GM21423 (cell line): ENCODE results near the gene RFLNA.
A peak's percentile ranks its signal among the peaks of the same experiment; 100 is the strongest.
"Not testable (repeated sequence)": the region's sequence is repeated elsewhere in the genome, so short reads cannot be mapped to it uniquely, and the experiment has no call there.

Experiments used
- ATAC-seq: cut with Tn5 transposase; IDR thresholded peaks from one replicate; pipeline ENCODE4 v1.9.1; 2021; ENCODE audit warnings: mild to moderate bottlenecking, moderate library complexity; ENCODE audit not compliant: unreplicated experiment

The RFLNA gene

DNA sequence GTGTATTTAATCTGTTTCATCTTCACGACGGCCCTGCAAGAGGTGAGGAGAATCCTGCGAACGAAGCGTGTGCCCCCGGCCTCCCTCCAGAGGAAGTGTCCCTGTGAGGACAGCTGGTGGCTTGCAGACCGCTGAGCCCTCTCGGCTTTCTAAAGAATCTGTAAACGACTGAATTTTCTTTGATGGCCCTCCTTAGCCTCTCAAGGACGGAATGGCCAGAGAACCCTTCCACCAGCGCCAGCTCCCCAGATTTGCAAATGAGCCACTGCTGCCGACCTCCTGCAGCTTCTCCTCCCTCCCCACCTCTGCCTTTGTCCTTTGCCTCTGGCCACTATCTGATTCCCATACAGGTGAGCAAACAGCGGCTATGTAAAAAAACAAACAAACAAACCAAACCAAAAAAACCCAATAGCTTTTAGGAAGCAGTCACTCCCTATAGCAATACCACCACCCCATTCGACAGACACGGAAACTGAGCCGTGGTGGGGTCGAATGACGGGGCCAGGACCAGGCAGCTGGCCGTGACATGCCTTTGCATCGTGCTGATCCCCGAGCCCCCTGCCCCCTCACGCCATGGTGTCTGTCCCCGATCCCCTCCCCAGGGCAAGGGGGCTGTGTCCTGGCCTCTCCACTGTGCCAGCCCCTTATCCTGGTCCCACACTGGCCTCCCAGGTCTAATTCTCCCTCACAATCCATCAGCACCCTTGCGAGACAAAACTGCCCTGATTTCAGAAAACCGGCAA is 23.6 kb downstream of the RFLNA start:
- no peak for ATAC-seq

DNA sequence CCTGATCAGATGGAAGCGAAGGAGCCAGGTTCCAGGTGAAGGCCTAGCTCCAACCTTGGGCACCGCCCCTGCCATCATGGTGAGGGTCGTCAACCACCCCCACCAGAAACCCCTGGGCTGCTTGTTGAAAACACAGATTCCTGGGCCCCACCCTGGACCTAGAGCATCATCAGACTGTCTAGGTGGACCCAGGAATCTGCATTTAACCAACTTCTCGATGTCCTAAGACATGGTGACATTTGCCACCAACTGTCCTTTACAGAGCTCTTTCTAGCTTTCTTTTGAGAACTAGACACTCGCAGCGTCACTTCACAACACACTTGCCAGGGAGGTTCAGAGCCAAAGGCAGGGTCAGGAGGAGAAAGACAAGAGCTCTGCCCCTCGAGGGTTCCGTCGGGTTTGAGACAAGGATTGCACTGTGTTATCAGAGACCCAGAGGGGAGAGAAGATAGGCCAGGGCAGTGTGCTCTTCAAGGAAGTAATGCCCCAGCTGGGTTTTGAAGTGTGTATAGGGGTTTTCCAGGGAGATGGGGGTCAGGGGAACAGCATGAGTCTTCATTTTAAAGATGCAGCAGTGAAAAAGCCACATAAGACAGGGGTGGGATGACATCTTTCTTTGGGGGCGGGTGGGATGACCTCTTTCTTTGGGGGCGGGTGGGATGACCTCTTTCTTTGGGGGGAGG is 24.6 kb downstream of the RFLNA start:
- ATAC-seq = no peak

- ATAC-seq = peak; percentile 64
Measured at GRCh38 chr12:124321040-124321481, 26.2 kb downstream of the RFLNA start.

- no peak for ATAC-seq
Measured at GRCh38 chr12:124321556-124322270, 26.8 kb downstream of the RFLNA start.

DNA sequence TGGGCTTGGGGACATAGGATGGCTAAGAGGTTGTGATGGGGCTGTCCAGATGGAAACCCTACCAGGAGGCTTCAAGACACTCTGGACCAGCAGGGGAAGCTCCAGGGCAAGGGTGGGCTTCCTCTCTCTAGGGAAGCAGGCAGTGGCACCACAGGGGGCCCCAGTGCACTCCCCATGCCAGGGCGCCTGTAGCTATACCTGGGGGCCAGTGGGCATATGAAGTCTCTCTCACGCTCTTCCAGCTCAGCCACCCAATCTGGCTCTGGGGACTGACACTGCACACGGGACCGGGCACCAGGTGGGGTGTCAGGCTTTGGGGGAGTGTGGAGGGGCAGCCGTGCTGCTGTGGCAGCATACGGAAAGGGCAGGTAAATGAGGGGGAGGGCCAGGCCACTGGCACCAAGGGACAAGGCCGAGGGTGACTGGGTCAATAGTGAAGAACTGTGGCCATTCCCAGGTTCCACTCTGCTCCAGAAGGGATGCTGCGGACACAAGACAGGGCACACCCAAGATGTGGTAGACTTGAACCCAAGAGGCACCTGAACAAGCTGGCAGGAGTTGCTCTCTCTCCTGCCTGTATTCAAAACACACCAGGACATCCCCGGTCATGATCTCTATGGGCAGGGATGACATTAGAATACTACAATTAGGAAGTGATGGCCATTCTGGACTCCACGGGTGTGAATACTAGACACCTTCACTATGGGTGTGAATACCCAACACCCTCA is 27.5 kb downstream of the RFLNA start:
- no peak for ATAC-seq

DNA sequence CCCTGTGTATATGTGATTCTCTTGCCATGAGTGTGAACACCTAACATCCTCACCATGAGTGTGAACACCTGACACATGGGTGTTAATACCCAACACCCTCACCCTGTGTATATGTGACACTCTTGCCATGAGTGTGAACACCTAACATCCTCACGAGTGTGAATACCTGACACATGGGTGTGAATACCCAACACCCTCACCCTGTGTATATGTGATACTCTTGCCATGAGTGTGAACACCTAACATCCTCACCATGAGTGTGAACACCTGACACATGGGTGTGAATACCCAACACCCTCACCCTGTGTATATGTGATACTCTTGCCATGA is 28.1 kb downstream of the RFLNA start:
- not testable (repeated sequence) for ATAC-seq

DNA sequence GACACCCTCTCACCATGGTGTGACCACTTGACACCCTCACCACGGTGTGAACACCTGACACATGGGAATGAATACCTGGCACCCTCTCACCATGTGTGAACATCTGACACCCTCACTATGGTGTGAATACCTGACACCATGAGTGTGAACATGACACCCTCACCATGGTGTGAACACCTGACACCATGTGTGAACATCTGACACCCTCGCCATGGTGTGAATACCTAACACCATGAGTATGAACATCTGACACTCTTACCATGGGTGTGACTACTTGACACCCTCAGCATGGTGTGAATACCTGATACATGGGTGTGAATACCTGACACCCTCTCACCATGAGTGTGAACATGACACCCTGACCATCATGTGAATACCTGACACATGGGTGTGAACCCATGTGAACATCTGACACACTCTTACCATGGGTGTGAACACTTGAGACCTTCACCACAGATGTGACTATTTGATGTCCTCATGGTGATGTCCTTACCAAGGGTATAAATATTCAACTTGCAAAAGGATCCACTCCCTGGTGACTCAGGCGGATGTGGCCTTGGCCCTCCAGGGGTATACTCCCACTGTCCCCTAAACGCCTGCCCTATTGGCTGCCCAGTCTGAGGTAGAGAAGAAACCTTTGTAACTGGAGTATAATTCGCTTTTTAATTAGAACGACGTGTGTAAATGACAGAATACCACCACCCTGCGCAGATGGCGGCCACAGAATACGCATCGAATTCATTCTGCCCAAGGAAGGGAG is 29.1 kb downstream of the RFLNA start:
- no peak for ATAC-seq

DNA sequence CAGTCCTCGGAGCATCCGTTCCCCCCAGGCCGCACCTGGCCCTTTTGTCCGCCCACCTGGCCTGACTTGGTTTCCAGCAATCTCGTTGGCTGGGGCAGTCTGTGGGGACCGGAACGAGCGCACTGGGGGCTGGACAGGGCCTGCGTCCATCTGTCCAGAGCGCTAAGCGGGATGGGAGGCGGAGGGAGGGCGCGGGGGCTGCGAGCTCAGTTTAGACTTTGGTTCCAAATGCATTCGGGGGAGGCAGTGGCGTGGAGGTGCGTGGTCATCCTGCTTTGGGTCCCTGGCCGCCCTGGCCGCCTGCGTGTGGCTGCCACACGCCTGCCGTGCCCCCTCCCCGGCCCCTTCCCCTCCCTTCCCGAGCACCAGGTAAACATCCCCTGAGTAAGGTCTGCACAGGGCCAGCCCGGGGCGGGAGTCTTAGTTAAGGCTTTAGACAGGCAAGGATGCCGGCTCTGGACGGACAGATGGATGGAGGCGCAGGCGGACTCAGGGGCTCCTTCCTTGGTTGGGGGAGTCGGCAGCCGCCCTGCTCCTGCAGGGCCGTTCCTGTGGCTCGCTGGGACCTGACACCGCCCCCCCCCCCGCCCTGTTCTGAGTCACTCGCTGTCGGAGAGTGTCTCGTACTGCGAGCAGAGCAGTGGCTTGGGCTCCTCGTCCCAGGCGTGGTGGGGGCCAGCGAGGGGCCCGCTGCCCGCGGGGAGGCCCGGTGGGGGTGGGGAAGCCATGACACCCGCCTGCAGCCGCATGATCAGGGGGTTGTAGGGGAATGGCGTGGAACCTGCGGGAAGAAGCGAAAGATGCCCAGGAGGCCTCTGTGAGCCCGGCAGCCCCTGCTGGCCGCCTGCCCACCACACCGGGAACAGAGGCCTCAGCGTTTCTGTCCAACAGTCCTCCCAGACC is 30.2 kb downstream of the RFLNA start:
- ATAC-seq = no peak

- no peak for ATAC-seq
Measured at GRCh38 chr12:124326104-124326503, 31.2 kb downstream of the RFLNA start.

DNA sequence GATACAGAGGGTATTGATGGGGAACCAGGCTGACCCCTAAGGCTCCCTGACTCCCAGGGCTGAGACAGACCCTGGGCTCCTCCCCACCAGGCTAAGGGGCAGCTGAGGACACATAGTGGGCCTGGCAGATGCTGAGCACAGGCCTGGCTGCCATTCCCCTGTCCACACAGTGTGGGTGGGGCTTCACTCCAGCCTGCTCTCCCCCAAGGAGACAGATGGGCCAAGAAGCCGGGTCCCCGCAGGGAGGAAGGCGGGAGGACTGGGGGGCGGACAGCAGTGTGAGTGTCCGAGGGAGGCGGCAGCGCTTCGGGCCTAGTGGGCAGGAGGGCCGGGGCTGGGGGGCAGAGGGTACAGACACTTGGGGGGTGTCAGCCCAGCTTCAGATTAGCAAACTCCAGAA is 32.0 kb downstream of the RFLNA start:
- ATAC-seq = no peak

GRCh38 chr12:124327362-124328043 is 32.6 kb downstream of the RFLNA start:
- no peak for ATAC-seq

DNA sequence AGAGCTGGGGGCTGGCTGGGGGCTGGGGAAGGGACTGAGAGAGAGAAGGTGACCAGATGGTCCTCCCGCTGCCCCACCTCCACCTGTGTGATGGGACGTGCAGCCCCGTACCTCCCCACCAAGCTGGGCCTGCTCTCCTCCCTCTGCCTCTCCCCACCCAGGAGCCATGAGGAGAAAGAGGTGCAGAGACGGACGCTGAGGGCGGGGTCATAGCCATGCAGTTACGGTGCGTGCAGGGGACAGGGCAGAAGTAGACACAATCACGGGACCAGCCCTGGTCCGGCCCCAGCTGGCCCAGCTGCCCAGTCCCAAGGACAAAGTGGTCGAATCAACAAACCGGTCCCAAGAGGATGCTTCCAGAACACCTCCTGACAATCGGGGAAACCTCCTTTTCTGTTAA is 33.2 kb downstream of the RFLNA start:
- no peak for ATAC-seq

DNA sequence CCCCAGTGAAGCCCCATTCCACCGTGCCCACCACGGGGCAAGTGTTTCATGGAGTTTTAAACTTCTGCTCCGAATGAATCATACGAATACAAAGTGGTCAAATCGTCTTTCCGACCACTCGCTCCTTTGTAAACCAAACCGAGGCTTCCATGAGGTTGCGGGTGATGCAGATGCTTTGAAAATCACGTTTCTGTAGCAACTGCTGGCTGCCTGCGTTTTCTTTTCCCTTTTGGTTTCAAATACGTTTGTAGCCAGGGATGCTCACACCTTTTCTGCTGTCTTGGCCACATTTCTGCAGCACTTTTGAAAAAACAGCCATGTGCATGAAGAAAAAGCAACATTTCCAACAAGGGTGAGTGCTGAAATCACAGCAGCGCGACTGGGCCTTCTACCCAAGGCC is 33.7 kb downstream of the RFLNA start:
- ATAC-seq = no peak

DNA sequence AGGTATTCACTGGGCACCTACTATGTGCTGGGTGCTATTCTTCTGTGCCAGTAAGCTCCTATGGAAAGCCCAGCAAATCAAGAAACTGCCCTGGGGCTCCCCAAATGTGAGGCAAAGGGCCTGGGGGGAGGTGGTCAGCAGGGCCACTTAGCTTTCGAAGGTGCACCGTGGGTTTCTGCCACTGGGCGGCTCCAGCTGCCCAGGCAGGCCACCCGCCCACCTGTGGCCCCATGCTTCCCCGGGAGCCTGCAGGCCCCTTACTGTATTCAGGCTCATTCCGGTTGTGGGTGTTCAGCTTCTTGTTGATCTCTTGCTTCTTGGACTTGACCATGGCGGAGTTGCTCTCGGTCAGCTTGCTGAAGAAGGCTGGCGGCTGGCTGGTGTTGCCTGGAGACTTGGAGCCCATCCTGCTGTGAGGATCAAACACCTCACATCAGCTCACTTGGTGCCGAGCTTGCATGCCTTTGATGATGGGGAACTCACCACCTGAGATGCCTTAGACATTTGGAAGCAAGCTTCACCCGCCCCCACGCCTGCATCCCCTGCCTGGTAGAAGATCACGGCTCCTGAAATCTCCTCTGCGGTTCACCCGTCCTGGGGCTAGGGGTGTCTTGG is 37.3 kb downstream of the RFLNA start:
- no peak for ATAC-seq

- no peak for ATAC-seq
Measured at GRCh38 chr12:124332900-124333299, 38.0 kb downstream of the RFLNA start.

DNA sequence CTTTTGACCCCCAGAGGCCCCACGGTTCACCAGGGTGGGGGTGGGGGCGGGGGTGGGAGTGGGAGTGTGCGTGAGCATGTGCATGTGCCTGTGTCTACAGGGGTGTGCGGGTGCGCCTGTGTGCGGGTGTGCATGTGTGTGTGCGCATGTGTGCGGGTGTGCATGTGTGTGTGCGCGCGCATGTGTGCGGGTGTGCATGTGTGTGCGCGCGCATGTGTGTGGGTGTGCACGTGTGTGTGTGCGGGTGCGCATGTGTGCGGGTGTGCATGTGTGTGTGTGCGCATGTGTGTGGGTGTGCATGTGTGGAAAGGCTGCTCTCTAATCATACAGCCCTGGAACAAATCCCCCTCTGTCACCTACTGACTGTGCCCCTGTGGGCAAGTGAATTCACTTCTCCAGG is 38.8 kb downstream of the RFLNA start:
- ATAC-seq = no peak

DNA sequence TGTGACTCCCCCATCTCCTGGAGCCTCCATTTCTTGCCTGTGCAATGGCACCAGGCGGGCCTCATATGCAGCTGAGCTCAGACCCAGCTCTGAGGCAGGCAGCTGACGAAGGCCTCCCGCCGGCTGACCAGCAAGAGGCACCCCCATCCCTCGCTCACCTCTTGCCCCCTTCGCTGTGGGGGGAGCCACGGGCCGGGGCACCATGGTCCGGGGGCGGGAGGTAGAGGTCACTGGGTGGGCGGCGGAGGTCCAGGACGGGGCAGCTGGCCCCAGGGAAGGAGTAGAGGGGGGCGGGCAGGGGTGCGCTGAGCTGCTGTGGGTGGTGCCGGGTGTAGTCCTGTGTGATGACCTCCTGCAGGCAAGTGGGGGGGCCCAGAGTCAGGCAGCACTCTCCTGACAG is 39.4 kb downstream of the RFLNA start:
- no peak for ATAC-seq

DNA sequence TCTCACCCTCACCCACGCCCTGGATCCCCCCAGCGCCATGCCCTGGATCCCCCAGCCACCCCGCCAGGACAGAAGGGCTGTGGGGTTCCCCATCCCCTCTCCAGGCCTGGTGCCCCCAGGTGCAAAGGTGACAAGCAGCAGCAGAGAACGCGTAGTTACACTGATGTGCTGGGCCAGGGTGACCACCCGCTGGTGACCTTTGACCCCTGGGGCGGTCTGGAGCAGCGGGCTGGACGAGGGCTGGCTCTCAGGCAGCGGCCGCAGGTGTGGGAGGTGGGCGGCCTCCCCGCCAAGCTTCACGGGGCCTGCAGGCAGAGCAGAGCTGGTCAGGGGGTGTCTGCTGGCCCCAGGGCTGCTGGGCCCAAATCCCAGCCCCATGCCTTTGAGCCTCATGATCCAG is 40.1 kb downstream of the RFLNA start:
- ATAC-seq = no peak
